ENCODE data around the gene BMPR1A. TPM values are rescaled to one million over a fixed set of nuclear protein-coding genes. Genes with fewer than 3 reads are reported as not detected.

Gene BMPR1A
- total RNA-seq, 4 donors from 2014 or later = 17.7 to 35.5 (median 26.8) TPM

- TF ChIP-seq, protein P1, sequence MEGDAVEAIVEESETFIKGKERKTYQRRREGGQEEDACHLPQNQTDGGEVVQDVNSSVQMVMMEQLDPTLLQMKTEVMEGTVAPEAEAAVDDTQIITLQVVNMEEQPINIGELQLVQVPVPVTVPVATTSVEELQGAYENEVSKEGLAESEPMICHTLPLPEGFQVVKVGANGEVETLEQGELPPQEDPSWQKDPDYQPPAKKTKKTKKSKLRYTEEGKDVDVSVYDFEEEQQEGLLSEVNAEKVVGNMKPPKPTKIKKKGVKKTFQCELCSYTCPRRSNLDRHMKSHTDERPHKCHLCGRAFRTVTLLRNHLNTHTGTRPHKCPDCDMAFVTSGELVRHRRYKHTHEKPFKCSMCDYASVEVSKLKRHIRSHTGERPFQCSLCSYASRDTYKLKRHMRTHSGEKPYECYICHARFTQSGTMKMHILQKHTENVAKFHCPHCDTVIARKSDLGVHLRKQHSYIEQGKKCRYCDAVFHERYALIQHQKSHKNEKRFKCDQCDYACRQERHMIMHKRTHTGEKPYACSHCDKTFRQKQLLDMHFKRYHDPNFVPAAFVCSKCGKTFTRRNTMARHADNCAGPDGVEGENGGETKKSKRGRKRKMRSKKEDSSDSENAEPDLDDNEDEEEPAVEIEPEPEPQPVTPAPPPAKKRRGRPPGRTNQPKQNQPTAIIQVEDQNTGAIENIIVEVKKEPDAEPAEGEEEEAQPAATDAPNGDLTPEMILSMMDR (IDR thresholded peaks at IDR 0.05) = no peak
- no peak for TF ChIP-seq POLR2A (IDR thresholded peaks at IDR 0.05)
- DNase-seq (ENCODE audit: low spot score in 2 of 2) = no peak
- intact Hi-C loops (cut with DNase I; ENCODE audit: low total_unique reads) = no loop called here
- WGBS, 2 donors = 41 to 45% methylated on average over 7 of the region's 7 CpGs
- no peak overlapping the region for H3K4me3 ChIP-seq (ENCODE audit: low read depth, poor library complexity, severe bottlenecking)
Observed at GRCh38 chr10:86747796-86748581, 8.4 kb upstream of the BMPR1A start.

DNA sequence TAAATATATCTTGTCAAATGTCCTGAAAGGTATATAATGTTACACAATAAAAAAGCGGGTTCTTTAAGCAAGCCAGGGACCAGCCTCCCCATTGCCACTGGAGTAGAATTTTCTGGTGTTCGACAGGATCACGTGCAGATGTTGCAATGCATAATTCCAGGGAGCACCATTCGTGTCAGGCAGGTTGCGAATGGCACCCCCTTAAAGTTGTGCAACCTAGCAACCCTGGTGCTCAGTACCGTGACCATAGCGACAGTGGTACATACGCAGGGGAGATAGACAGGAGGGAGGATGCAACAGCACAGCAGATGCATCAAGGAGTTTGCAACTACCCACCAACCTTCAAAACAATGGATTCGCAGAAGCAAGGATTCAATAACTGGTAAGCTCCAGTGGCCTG, 6.6 kb upstream of the BMPR1A start:
- no peak for DNase-seq (ENCODE audit: low spot score in 2 of 2)
- TF ChIP-seq, protein P1 (IDR thresholded peaks at IDR 0.05) = no peak
- no peak for TF ChIP-seq POLR2A (IDR thresholded peaks at IDR 0.05)
- 91 to 95% methylated on average over 9 of the region's 9 CpGs for WGBS, 2 donors
- intact Hi-C loops (cut with DNase I; ENCODE audit: low total_unique reads) = no loop called here
- H3K4me3 ChIP-seq (ENCODE audit: low read depth, poor library complexity, severe bottlenecking) = no peak overlapping the region

- no peak for DNase-seq (ENCODE audit: low spot score in 2 of 2)
- TF ChIP-seq, protein P1 (IDR thresholded peaks at IDR 0.05) = no peak
- TF ChIP-seq POLR2A (IDR thresholded peaks at IDR 0.05) = no peak
- WGBS, 2 donors = 80 to 98% methylated on average over 17 of the region's 17 CpGs
- intact Hi-C loops (cut with DNase I; ENCODE audit: low total_unique reads) = no loop called here
- H3K4me3 ChIP-seq (ENCODE audit: low read depth, poor library complexity, severe bottlenecking) = no peak overlapping the region
Observed at GRCh38 chr10:86751477-86751876, 4.9 kb upstream of the BMPR1A start.

GRCh38 chr10:86752311-86752710, 4.1 kb upstream of the BMPR1A start:
- 82 to 89% methylated on average over 4 of the region's 4 CpGs for WGBS, 2 donors
- intact Hi-C loops (cut with DNase I; ENCODE audit: low total_unique reads) = no loop called here
- TF ChIP-seq, protein P1 (IDR thresholded peaks at IDR 0.05) = no peak
- no peak for TF ChIP-seq POLR2A (IDR thresholded peaks at IDR 0.05)

DNA sequence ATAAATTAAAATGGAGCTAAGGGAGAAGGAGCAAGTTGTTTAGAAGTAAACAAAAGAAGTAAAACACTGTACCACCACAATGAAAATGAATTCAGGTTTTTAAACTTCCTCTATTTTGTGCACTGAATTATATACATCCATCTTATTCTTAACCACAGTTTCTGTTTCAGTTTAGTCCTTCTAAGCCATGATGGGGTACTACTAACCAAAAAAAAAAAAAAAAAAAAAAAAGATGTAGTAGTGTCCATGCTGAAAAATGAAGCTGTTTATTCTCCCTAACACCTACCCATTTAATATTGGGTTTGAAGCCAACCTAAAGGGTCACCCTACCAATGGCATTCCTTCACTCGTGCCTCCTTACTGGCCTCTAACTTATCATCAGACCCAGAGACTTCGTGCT, 3.4 kb upstream of the BMPR1A start:
- intact Hi-C loops (cut with DNase I; ENCODE audit: low total_unique reads) = no loop called here
- no peak for TF ChIP-seq POLR2A (IDR thresholded peaks at IDR 0.05)
- DNase-seq (ENCODE audit: low spot score in 2 of 2) = no peak
- H3K4me3 ChIP-seq (ENCODE audit: low read depth, poor library complexity, severe bottlenecking) = no peak overlapping the region
- WGBS, 2 donors = 96 to 98% methylated on average over 2 of the region's 2 CpGs

More at GRCh38 chr10:86752311-86752710, 4.1 kb upstream of the BMPR1A start:
- DNase-seq (ENCODE audit: low spot score in 2 of 2) = no peak
- H3K4me3 ChIP-seq (ENCODE audit: low read depth, poor library complexity, severe bottlenecking) = no peak overlapping the region

DNA sequence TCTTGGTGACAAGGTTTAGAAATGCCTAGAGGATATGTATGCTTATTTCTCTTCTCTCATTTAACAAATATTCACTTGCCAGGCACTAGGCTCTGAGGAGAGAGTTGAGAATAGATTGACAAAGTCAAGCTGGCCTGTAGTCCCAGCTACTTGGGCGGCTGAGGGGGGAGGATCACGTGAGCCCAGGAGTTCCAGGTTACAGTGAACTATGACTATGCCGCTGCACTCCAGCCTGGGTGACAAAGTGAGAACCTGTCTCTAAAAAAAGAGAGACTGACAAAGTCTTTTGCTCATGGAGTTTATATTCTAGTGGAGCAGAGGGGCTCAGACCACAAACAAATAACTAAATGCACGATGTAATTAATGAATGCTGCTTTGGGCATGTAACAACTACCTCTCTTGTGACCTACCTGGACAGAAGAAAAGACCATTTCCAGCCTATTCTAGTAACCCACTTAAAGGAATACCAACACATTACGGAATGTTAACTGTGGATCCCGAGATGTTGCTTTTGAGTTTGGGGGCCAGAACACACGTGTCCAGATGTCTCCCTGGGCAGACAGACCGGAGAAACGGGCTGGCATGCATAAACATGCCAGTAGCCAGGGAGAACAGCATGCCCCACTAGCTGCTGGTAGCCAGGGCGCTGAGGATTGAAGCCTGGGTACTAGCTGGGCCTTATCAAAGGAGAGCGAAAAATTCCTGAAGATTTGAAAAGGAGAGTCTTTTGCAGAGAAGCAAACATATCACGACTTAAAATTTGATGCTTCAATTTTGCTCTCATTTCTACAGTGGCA, 2.6 kb upstream of the BMPR1A start:
- 74 to 82% methylated on average over 12 of the region's 12 CpGs for WGBS, 2 donors
- TF ChIP-seq, protein P1 (IDR thresholded peaks at IDR 0.05) = no peak
- no peak for TF ChIP-seq POLR2A (IDR thresholded peaks at IDR 0.05)
- no peak for DNase-seq (ENCODE audit: low spot score in 2 of 2)
- no peak overlapping the region for H3K4me3 ChIP-seq (ENCODE audit: low read depth, poor library complexity, severe bottlenecking)
- intact Hi-C loops (cut with DNase I; ENCODE audit: low total_unique reads) = no loop called here

All from lower leg skin (tissue), 4 donors.